ENCODE measurements around the gene TXNDC11. TPM values are rescaled to one million over a fixed set of nuclear protein-coding genes. Genes with fewer than 3 reads are reported as not detected.

TXNDC11 gene
- total RNA-seq, 1 donor from 2014 or later = 59.4 TPM

DNA sequence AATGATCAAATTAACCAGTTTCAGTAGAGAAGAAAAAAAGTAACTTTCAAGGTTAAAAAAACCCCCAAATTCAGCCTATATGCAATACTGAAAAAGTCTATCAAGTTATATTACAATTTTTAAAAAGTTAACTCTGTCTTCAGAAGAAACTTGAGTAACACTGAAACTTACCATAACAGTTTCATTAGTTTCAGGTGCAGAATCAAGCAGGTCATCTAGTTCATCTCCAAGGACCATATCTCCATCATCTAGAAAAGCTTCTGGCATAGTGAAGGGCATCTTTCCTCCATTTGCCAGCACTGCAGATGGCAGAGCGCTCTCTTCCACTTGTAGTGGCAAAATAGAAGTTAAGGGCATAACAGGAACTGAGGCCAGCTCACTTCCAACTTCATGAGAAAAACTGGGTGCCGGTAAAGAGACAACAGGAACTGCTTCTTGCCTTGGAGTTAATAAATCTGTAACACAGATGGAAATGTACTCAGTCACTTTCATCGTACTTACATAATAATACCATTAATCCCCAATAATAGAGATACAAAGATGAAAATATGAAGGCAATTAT is 31.5 kb upstream of the TXNDC11 start:
- TF ChIP-seq, protein P1, sequence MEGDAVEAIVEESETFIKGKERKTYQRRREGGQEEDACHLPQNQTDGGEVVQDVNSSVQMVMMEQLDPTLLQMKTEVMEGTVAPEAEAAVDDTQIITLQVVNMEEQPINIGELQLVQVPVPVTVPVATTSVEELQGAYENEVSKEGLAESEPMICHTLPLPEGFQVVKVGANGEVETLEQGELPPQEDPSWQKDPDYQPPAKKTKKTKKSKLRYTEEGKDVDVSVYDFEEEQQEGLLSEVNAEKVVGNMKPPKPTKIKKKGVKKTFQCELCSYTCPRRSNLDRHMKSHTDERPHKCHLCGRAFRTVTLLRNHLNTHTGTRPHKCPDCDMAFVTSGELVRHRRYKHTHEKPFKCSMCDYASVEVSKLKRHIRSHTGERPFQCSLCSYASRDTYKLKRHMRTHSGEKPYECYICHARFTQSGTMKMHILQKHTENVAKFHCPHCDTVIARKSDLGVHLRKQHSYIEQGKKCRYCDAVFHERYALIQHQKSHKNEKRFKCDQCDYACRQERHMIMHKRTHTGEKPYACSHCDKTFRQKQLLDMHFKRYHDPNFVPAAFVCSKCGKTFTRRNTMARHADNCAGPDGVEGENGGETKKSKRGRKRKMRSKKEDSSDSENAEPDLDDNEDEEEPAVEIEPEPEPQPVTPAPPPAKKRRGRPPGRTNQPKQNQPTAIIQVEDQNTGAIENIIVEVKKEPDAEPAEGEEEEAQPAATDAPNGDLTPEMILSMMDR (IDR thresholded peaks at IDR 0.05) = no peak
- TF ChIP-seq POLR2A (IDR thresholded peaks at IDR 0.05) (no peak), POLR2AphosphoS5 (IDR thresholded peaks at IDR 0.05; ENCODE audit: insufficient read depth in 1 of 2, low read depth in 1 of 2) (no peak)
- H3K4me3 ChIP-seq = no peak overlapping the region
- no peaks in the 10 kb centered on the region for H3K4me1 ChIP-seq
- H3K27ac ChIP-seq = no peak overlapping the region
- no peak for DNase-seq (ENCODE audit: extremely low spot score in 2 of 2)
- H3K27me3 ChIP-seq = no peaks in the 10 kb centered on the region
- no peaks in the 10 kb centered on the region for H3K9me3 ChIP-seq
- H3K36me3 ChIP-seq = peaks cover 0 to 84% of the 10 kb centered on the region in 2 donors
- intact Hi-C loops (cut with DNase I) = no loop called here

DNA sequence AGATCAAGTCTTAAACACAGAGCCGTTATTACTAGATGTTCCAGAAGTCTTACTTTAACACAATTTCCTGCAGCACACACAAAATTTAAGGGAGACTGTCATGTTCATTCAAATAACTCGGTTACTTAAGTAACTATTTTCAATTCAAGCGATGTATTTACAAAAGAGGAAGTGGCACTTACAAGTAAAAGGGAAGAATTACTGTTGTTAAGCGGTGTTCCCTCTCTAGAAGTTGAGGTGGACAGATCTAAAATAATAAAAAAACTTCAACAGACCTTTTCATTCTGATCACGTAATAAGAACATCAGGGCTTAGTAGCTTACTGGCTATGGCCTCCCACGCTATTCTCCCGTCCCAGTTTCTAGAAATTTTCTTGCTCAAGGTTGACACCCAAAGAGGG is 26.2 kb upstream of the TXNDC11 start:
- Histone ChIP-seq H3K27ac (no peak overlapping the region), H3K9me3 (no peaks in the 10 kb centered on the region), H3K36me3 (peaks cover 0 to 94% of the 10 kb centered on the region in 2 donors), H3K4me3 (no peak overlapping the region), H3K27me3 (no peaks in the 10 kb centered on the region), H3K4me1 (no peaks in the 10 kb centered on the region)
- TF ChIP-seq POLR2A (IDR thresholded peaks at IDR 0.05) (no peak), POLR2AphosphoS5 (IDR thresholded peaks at IDR 0.05; ENCODE audit: insufficient read depth in 1 of 2, low read depth in 1 of 2) (no peak)
- TF ChIP-seq, protein P1 (IDR thresholded peaks at IDR 0.05) = no peak
- intact Hi-C loops (cut with DNase I) = no loop called here
- DNase-seq (ENCODE audit: extremely low spot score in 2 of 2) = no peak

DNA sequence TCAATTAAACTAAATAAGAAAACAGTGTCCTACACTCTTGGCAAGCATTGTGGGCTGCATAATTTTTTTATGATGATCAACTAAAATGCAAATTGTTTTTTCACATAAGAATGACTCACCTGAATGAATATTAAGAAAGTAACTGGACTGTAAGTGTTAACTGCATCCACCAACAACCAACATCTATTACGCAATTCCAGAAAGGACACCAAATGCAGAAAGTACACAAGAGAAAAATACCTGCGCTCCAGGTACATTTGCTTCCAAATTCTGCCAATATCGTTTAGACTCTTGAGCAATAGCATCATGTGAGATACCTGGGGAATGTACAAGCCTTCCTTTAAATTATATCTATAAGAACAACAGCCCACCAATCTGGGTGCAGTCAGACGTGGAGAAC is 19.8 kb upstream of the TXNDC11 start:
- DNase-seq (ENCODE audit: extremely low spot score in 2 of 2) = no peak
- Histone ChIP-seq H3K9me3 (no peaks in the 10 kb centered on the region), H3K4me3 (no peak overlapping the region), H3K4me1 (peaks cover 8% of the 10 kb centered on the region), H3K36me3 (peaks cover 0 to 68% of the 10 kb centered on the region in 2 donors), H3K27me3 (no peaks in the 10 kb centered on the region), H3K27ac (no peak overlapping the region)
- intact Hi-C loops (cut with DNase I) = no loop called here
- TF ChIP-seq, protein P1 (IDR thresholded peaks at IDR 0.05) = no peak
- TF ChIP-seq POLR2A (IDR thresholded peaks at IDR 0.05) (no peak), POLR2AphosphoS5 (IDR thresholded peaks at IDR 0.05; ENCODE audit: insufficient read depth in 1 of 2, low read depth in 1 of 2) (no peak)

DNA sequence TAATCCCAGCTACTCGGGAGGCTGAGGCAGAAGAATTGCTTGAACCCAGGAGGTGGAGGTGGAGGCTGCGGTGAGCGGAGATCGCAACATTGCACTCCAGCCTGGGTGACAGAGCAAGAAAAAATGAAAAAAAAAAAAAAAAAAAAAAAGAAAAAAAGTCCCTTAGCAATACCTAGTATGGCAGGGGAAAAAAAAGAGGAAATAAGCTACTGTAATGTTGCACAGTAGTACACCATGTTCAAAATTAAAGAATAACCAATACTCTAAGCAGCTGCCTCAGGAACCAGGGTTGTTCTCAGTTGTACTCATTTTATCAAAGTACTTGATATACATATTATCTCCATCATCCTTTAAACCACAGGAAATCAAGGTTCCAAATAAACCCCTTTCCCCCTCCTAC is 17.3 kb upstream of the TXNDC11 start:
- DNase-seq (ENCODE audit: extremely low spot score in 2 of 2) = no peak
- Histone ChIP-seq H3K27me3 (no peaks in the 10 kb centered on the region), H3K4me1 (peaks cover 8% of the 10 kb centered on the region), H3K27ac (no peak overlapping the region), H3K36me3 (peaks cover 0 to 62% of the 10 kb centered on the region in 2 donors), H3K9me3 (no peaks in the 10 kb centered on the region), H3K4me3 (no peak overlapping the region)
- intact Hi-C loops (cut with DNase I) = no loop called here
- TF ChIP-seq POLR2AphosphoS5 (IDR thresholded peaks at IDR 0.05; ENCODE audit: insufficient read depth in 1 of 2, low read depth in 1 of 2) (no peak), POLR2A (IDR thresholded peaks at IDR 0.05) (no peak)
- TF ChIP-seq, protein P1 (IDR thresholded peaks at IDR 0.05) = no peak

DNA sequence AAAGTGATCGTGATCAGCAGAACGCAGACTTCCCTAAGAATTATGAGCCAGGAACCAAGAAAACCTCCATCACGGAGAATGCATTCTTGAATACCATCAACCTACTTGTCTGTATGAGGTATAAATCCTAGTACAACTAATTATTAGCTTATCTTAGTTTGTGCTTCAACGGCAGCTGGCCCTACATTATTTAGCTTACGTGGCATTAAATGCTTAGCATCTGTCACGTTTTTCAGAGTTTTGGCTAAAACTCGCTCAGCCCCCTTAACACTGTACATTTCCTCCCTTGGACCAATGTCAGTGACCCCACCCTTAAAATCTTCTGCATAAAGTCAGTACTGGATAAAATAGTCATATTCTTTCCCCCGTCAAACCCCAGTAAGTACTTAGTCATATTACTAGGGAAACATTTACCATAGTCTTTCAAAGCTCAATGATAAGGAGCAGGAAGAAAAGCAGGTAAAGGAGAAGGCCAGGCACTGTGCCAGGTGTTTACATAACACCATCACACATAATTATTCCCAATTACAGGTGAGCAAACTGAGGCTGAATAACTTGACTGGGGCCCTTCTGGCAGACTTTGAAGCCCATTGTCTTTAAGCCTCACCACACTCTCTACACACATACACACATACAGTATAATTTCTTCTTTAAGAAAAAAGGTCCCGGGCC is 16.6 kb upstream of the TXNDC11 start:
- TF ChIP-seq, protein P1 (IDR thresholded peaks at IDR 0.05) = no peak
- TF ChIP-seq POLR2AphosphoS5 (IDR thresholded peaks at IDR 0.05; ENCODE audit: insufficient read depth in 1 of 2, low read depth in 1 of 2) = no peak
- no peak for TF ChIP-seq POLR2A (IDR thresholded peaks at IDR 0.05)
- no peaks in the 10 kb centered on the region for H3K9me3 ChIP-seq
- H3K4me1 ChIP-seq = peaks cover 8% of the 10 kb centered on the region
- H3K36me3 ChIP-seq = peaks cover 0 to 58% of the 10 kb centered on the region in 2 donors
- no peak overlapping the region for H3K27ac ChIP-seq
- intact Hi-C loops (cut with DNase I) = no loop called here
- H3K4me3 ChIP-seq = no peak overlapping the region
- H3K27me3 ChIP-seq = no peaks in the 10 kb centered on the region
- no peak for DNase-seq (ENCODE audit: extremely low spot score in 2 of 2)

All from vagina (tissue), 2 donors.